HepG2 (cell line): Measurements from ENCODE around the gene HLA-F. TPM values are rescaled to one million over a fixed set of nuclear protein-coding genes. Genes with fewer than 3 reads are reported as not detected.

Experiments
- MEIS1 ChIP-seq: sonication (generic); formaldehyde crosslinking; IDR thresholded peaks from 2 replicates; pipeline ENCODE4 v1.9.0; 2021; ENCODE audit warnings: mild to moderate bottlenecking, missing genetic modification reagents, moderate library complexity, borderline replicate concordance
- ZKSCAN1 ChIP-seq: fragments of 150-350 bp; IDR thresholded peaks from 2 replicates; pipeline ENCODE4 v1.6.1; 2014; ENCODE audit warnings: low read length
- polyA plus RNA-seq, 8 experiments: library from polyadenylated mRNA; depleted of rRNA in 3 of 8; stranded (reverse) in 7 of 8; unstranded in 1 of 8; fragments of >200 nt; fragmentation: Illumina TruSeq in 4 of 8; extraction: Trizol in 4 of 8; gene quantifications; 2 replicates each; pipeline versions ENCODE4 v1.2.1 to v1.2.3, GENCODE V29; 2011 to 2016; ENCODE audit warnings: low read depth in 4 of 8, missing spikeins in 1 of 8, mixed read lengths in 1 of 8; ENCODE audit not compliant: insufficient read depth in 1 of 8
- total RNA-seq, 5 experiments: library from RNA; depleted of rRNA; stranded (reverse); fragments of >200 nt; fragmentation: Illumina TruSeq; extraction: Trizol; gene quantifications; 2 replicates each; pipeline ENCODE4 v1.2.3, GENCODE V29; 2016; ENCODE audit warnings: low read depth in 1 of 5
- TF ChIP-seq, protein P1 (sequence below), 2 experiments: IDR thresholded peaks; 2 replicates each; pipeline ENCODE4 v1.6.1; 2011 to 2012; ENCODE audit warnings: low read length in 2 of 2, borderline replicate concordance in 1 of 2, low read depth in 1 of 2, mild to moderate bottlenecking in 1 of 2, moderate library complexity in 1 of 2
- TF ChIP-seq, protein P2 (sequence below): sonication (generic); formaldehyde crosslinking; IDR thresholded peaks from 2 replicates; pipeline ENCODE4 v1.8.1; 2022; ENCODE audit warnings: low read depth, mild to moderate bottlenecking, missing genetic modification reagents
- TF ChIP-seq, protein P3 (sequence below): IDR thresholded peaks from 2 replicates; pipeline ENCODE4 v1.6.1; 2016; ENCODE audit warnings: low read depth
- TF ChIP-seq, protein P4 (sequence below): sonication (generic); formaldehyde crosslinking; IDR thresholded peaks from 2 replicates; pipeline ENCODE4 v1.4.0; 2020; ENCODE audit warnings: mild to moderate bottlenecking, missing genetic modification reagents, borderline replicate concordance

HLA-F gene
- total and polyA plus RNA-seq, 2 of the 13 experiments (the other 11 are each of a cell fraction or from before 2014, with no cell fraction given) = 6.0 to 6.1 TPM

DNA sequence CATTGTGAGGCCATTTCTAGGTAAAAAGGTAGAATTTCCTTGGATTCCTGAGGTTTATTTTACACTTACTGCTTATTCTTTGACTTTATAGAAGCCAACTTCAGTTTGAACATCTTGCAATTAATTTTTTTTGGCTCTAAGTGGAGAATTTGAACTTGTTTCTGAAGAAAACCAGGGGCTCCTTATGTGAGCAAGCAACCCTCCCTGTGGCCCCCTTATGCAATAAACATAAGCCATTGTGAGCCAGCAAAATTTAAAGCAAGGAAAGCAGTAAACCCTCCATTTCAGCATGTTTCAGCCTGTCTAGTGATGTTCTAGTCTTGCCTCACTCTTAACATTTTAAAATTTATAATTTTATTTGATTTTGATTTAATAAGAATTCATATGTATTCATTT lies 5.6 kb downstream of the HLA-F start (continued):
- TF ChIP-seq, protein P1, sequence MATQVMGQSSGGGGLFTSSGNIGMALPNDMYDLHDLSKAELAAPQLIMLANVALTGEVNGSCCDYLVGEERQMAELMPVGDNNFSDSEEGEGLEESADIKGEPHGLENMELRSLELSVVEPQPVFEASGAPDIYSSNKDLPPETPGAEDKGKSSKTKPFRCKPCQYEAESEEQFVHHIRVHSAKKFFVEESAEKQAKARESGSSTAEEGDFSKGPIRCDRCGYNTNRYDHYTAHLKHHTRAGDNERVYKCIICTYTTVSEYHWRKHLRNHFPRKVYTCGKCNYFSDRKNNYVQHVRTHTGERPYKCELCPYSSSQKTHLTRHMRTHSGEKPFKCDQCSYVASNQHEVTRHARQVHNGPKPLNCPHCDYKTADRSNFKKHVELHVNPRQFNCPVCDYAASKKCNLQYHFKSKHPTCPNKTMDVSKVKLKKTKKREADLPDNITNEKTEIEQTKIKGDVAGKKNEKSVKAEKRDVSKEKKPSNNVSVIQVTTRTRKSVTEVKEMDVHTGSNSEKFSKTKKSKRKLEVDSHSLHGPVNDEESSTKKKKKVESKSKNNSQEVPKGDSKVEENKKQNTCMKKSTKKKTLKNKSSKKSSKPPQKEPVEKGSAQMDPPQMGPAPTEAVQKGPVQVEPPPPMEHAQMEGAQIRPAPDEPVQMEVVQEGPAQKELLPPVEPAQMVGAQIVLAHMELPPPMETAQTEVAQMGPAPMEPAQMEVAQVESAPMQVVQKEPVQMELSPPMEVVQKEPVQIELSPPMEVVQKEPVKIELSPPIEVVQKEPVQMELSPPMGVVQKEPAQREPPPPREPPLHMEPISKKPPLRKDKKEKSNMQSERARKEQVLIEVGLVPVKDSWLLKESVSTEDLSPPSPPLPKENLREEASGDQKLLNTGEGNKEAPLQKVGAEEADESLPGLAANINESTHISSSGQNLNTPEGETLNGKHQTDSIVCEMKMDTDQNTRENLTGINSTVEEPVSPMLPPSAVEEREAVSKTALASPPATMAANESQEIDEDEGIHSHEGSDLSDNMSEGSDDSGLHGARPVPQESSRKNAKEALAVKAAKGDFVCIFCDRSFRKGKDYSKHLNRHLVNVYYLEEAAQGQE (IDR thresholded peaks at IDR 0.05; ENCODE audit: borderline replicate concordance in 1 of 2, low read depth in 1 of 2, low read length in 2 of 2) = no peak
- TF ChIP-seq, protein P2, sequence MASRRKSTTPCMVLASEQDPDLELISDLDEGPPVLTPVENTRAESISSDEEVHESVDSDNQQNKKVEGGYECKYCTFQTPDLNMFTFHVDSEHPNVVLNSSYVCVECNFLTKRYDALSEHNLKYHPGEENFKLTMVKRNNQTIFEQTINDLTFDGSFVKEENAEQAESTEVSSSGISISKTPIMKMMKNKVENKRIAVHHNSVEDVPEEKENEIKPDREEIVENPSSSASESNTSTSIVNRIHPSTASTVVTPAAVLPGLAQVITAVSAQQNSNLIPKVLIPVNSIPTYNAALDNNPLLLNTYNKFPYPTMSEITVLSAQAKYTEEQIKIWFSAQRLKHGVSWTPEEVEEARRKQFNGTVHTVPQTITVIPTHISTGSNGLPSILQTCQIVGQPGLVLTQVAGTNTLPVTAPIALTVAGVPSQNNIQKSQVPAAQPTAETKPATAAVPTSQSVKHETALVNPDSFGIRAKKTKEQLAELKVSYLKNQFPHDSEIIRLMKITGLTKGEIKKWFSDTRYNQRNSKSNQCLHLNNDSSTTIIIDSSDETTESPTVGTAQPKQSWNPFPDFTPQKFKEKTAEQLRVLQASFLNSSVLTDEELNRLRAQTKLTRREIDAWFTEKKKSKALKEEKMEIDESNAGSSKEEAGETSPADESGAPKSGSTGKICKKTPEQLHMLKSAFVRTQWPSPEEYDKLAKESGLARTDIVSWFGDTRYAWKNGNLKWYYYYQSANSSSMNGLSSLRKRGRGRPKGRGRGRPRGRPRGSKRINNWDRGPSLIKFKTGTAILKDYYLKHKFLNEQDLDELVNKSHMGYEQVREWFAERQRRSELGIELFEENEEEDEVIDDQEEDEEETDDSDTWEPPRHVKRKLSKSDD (CRISPR knock-in tag) = no peak
- TF ChIP-seq MEIS1 (CRISPR knock-in tag) (no peak), ZKSCAN1 (no peak)
- TF ChIP-seq, protein P3, sequence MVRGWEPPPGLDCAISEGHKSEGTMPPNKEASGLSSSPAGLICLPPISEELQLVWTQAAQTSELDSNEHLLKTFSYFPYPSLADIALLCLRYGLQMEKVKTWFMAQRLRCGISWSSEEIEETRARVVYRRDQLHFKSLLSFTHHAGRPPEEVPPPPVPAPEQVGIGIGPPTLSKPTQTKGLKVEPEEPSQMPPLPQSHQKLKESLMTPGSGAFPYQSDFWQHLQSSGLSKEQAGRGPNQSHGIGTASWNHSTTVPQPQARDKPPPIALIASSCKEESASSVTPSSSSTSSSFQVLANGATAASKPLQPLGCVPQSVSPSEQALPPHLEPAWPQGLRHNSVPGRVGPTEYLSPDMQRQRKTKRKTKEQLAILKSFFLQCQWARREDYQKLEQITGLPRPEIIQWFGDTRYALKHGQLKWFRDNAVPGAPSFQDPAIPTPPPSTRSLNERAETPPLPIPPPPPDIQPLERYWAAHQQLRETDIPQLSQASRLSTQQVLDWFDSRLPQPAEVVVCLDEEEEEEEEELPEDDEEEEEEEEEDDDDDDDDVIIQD (CRISPR knock-in tag) = no peak
- TF ChIP-seq, protein P4, sequence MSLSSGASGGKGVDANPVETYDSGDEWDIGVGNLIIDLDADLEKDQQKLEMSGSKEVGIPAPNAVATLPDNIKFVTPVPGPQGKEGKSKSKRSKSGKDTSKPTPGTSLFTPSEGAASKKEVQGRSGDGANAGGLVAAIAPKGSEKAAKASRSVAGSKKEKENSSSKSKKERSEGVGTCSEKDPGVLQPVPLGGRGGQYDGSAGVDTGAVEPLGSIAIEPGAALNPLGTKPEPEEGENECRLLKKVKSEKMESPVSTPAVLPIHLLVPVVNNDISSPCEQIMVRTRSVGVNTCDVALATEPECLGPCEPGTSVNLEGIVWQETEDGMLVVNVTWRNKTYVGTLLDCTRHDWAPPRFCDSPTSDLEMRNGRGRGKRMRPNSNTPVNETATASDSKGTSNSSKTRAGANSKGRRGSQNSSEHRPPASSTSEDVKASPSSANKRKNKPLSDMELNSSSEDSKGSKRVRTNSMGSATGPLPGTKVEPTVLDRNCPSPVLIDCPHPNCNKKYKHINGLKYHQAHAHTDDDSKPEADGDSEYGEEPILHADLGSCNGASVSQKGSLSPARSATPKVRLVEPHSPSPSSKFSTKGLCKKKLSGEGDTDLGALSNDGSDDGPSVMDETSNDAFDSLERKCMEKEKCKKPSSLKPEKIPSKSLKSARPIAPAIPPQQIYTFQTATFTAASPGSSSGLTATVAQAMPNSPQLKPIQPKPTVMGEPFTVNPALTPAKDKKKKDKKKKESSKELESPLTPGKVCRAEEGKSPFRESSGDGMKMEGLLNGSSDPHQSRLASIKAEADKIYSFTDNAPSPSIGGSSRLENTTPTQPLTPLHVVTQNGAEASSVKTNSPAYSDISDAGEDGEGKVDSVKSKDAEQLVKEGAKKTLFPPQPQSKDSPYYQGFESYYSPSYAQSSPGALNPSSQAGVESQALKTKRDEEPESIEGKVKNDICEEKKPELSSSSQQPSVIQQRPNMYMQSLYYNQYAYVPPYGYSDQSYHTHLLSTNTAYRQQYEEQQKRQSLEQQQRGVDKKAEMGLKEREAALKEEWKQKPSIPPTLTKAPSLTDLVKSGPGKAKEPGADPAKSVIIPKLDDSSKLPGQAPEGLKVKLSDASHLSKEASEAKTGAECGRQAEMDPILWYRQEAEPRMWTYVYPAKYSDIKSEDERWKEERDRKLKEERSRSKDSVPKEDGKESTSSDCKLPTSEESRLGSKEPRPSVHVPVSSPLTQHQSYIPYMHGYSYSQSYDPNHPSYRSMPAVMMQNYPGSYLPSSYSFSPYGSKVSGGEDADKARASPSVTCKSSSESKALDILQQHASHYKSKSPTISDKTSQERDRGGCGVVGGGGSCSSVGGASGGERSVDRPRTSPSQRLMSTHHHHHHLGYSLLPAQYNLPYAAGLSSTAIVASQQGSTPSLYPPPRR (CRISPR knock-in tag) = no peak
